Measurements from ENCODE around the gene FUT7. TPM values are rescaled to one million over a fixed set of nuclear protein-coding genes. Genes with fewer than 3 reads are reported as not detected.
A peak's percentile ranks its signal among the peaks of the same experiment; 100 is the strongest.

Gene FUT7, protein sequence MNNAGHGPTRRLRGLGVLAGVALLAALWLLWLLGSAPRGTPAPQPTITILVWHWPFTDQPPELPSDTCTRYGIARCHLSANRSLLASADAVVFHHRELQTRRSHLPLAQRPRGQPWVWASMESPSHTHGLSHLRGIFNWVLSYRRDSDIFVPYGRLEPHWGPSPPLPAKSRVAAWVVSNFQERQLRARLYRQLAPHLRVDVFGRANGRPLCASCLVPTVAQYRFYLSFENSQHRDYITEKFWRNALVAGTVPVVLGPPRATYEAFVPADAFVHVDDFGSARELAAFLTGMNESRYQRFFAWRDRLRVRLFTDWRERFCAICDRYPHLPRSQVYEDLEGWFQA
- total RNA-seq = under 1 TPM in 2 of 3 donors, not detected in 1; 0.14 to 0.27 TPM
- long read RNA-seq, donor 1 = 0 reads
- long read RNA-seq, donor 2 = 0 reads

DNA sequence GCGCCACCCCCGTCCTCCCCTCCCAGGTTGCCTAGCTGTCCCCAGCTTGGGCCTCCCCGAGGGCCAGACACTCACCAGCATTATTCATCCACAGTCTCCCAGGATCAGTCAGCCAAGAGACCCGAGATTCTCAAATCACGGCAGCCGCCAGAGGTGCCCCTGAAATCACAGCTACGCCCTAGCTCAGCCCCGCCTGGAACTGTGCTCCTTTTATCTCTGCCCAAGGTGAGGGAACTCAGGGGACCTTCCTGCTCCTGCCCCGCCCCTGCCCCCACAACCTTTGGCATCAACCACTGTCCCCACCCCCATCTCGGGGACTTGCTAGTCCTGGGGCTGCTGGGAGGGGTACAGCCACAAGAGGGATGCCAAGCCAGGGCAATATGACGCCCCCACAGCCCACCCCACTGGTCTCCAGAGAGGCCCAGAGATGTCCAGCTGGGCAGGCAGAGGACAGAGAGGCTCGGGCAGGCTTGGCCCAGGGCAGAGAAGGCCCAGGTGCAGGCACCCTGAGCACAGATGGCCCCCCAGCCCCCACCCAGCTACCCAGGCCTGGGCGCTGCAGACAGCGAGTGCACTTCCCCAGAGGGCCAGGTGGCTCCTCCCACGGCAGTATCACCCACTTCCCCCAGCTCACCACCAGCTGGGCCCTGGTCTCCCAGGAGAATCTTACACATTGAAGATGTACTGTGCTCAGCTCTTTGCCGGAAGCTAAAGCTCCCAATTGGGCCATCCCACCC is at the start of gene FUT7:
Gene FUT7 (minus strand): TSS at position 185 of the 737 bp plus-strand sequence. CDS start 97 bp downstream, at position 88.
- no peak within 1 kb of the TSS for H3K4me3 ChIP-seq
- DNase-seq = no peak

DNA sequence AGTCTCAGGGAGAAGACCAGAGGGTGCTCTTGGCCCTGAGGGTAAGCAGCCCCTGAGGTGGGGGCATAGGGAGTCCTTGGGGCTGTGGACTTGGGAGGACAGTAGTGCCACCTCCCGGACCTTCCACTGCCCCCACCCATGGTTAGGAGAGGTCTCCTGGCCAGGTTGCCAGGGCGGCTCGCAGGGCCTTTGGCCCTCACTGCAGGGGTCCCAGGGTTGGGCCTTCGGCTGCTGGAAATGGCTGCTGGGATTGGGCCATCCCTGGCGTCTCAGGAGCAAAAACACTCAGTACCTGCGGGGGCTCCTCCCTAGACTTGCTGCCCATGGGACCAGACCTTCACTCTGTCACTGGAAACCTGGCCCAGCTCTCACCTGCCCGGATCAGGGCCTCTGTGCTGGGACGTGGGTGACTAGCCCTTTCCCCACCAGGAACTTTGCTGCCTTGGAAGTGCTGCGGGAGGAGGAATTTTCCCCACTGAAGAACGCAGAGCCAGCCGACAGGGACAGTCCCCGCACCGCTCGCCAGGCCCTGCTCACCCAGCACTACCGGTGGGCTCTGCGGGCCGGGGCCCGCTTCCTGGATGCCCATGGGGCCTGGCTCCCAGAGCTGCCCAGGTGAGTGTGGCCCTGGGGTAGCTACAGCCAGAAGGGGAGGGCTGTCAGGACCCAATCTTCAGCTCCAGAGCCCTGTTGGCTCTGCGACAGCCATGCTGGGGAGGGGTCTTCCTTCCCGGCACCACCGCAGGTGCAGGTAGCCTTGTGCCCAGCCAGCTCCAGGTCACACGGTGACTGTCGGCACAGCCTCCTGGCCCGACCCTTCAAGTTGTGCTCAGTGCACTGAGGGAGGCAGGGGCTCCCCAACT is 48.6 kb upstream of the FUT7 start:
- H3K4me1 ChIP-seq (ENCODE audit: low read depth) = peaks cover 23% of the 10 kb centered on the region

More for the DNA sequence above, at the start of gene FUT7:
- Histone ChIP-seq H3K36me3 (ENCODE audit: low read depth) (no peaks in the 10 kb centered on the region), H3K9me3 (no peaks in the 10 kb centered on the region), H3K4me1 (ENCODE audit: low read depth) (peaks cover 43% of the 10 kb centered on the region)
- TF ChIP-seq, protein P1, sequence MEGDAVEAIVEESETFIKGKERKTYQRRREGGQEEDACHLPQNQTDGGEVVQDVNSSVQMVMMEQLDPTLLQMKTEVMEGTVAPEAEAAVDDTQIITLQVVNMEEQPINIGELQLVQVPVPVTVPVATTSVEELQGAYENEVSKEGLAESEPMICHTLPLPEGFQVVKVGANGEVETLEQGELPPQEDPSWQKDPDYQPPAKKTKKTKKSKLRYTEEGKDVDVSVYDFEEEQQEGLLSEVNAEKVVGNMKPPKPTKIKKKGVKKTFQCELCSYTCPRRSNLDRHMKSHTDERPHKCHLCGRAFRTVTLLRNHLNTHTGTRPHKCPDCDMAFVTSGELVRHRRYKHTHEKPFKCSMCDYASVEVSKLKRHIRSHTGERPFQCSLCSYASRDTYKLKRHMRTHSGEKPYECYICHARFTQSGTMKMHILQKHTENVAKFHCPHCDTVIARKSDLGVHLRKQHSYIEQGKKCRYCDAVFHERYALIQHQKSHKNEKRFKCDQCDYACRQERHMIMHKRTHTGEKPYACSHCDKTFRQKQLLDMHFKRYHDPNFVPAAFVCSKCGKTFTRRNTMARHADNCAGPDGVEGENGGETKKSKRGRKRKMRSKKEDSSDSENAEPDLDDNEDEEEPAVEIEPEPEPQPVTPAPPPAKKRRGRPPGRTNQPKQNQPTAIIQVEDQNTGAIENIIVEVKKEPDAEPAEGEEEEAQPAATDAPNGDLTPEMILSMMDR (IDR thresholded peaks at IDR 0.05) = no peak
- intact Hi-C loops (cut with DNase I, micrococcal nuclease) = loop anchor here in 1 of 2 donors (5.0 kb wide), 1 partner anchor 250 kb away; no protein-coding TSS in a partner anchor
- ATAC-seq = no peak

DNA sequence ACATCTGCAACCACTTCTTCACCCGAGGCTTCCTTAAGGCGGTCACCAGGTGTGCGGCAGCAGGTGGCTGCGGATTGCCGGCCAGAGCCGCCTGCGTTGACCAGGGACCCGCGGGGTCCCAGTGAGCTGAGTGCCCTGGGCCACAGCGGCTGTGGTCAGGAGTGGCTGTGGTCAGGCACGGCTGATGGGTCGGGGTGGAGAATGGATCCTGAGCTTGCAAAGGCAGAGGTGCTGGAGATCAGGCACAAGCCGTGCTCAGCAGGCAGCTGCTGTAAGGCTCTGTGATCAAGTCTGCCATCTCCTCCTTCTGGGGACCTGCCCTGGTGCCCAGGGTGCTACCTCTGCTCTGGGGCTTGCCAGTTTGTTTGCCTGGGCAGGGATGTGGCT is 47.5 kb upstream of the FUT7 start:
- DNase-seq (no peak), ATAC-seq (no peak)
- H3K4me1 ChIP-seq (ENCODE audit: low read depth) = peaks cover 17% of the 10 kb centered on the region
- no peaks in the 10 kb centered on the region for H3K36me3 ChIP-seq (ENCODE audit: low read depth)
- H3K9me3 ChIP-seq = no peaks in the 10 kb centered on the region
- H3K4me3 ChIP-seq = no peak overlapping the region
- TF ChIP-seq, protein P1 (IDR thresholded peaks at IDR 0.05) = no peak
- intact Hi-C loops (cut with DNase I, micrococcal nuclease) = no loop called here

More for the DNA sequence above, 48.6 kb upstream of the FUT7 start:
- Histone ChIP-seq H3K4me3 (no peak overlapping the region), H3K9me3 (no peaks in the 10 kb centered on the region), H3K36me3 (ENCODE audit: low read depth) (no peaks in the 10 kb centered on the region)
- peak in 1 of 3 donors; percentile 48 for DNase-seq
- ATAC-seq = no peak
- TF ChIP-seq, protein P1 (IDR thresholded peaks at IDR 0.05) = no peak
- intact Hi-C loops (cut with DNase I, micrococcal nuclease) = no loop called here

DNA sequence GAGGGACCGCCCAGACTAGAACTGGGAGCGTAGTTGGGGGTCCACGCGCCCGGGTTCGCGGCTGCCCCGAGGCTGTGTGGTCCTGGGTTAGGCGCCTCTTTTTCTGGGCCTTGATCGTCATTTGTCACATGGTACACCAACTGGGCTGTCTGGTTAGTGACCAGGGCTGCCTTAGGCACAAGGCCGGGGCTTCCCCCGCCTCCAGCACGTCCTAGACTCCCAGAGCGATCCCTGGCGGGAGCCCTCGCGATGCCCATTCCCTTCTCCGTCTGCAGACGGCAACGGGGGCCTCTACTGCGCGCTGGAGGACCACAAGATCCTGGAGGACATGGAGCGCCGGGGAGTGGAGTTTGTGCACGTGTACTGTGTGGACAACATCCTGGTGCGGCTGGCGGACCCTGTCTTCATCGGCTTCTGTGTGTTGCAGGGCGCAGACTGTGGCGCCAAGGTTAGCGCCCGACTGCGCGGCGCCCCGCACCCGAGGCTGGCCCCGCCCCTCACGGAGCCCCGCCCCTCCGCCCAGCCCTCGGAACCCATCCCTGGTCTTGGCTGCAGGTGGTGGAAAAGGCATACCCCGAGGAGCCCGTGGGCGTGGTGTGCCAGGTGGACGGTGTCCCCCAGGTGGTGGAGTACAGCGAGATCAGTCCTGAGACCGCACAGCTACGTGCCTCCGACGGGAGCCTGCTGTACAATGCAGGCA is 47.0 kb upstream of the FUT7 start:
- TF ChIP-seq, protein P1 (IDR thresholded peaks at IDR 0.05) = no peak
- peak; percentile 80 for ATAC-seq
- H3K4me1 ChIP-seq (ENCODE audit: low read depth) = peaks cover 17% of the 10 kb centered on the region
- no peaks in the 10 kb centered on the region for H3K9me3 ChIP-seq
- intact Hi-C loops (cut with DNase I, micrococcal nuclease) = no loop called here
- H3K36me3 ChIP-seq (ENCODE audit: low read depth) = no peaks in the 10 kb centered on the region
- peak; percentile 58 to 73 (median 73) for DNase-seq
- H3K4me3 ChIP-seq = no peak overlapping the region
